ENCODE results near the gene LGSN. TPM values are rescaled to one million over a fixed set of nuclear protein-coding genes. Genes with fewer than 3 reads are reported as not detected.

The LGSN gene
- total RNA-seq, 1 experiment from 2014 or later, result 0.30 TPM

DNA sequence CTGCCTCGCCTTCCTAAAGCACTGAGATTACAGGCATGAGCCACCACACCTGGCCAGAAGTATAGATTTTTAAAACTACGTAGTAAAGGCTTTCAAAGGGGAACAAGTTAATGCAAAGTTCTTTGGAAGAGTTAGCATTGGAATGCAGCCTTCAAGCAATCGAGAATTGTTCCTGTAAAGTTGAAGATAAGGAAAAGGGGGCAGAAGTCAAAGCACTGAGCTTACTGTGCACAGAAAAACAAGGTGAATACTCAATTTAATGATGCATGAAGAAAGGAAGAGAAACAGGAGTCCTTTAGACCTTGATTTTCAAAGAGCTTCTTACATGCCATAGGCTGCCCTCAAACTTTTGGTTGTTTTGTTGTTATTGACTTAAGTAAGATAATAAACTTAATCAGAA lies 29.1 kb upstream of the LGSN start:
- TF ChIP-seq ZFX (IDR thresholded peaks at IDR 0.05), result no peak
- TF ChIP-seq SIN3A (IDR thresholded peaks at IDR 0.05; ENCODE audit: low read depth), result no peak
- TF ChIP-seq, protein P1, sequence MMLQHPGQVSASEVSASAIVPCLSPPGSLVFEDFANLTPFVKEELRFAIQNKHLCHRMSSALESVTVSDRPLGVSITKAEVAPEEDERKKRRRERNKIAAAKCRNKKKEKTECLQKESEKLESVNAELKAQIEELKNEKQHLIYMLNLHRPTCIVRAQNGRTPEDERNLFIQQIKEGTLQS (IDR thresholded peaks at IDR 0.05), result no peak
- no peak for TF ChIP-seq EZH2phosphoT487 (IDR thresholded peaks at IDR 0.05; ENCODE audit: borderline replicate concordance)
- no peak for TF ChIP-seq CEBPB (IDR thresholded peaks at IDR 0.05; ENCODE audit: low read depth)
- TF ChIP-seq SRF (IDR thresholded peaks at IDR 0.05; ENCODE audit: low read depth), result no peak
- TF ChIP-seq YY1 (IDR thresholded peaks at IDR 0.05; ENCODE audit: extremely low read depth, insufficient replicate concordance, low read depth, low read length), result no peak
- no peak for TF ChIP-seq SP1 (IDR thresholded peaks at IDR 0.05; ENCODE audit: low read depth)
- no peak for TF ChIP-seq ZNF274 (IDR thresholded peaks at IDR 0.05; ENCODE audit: low read depth, low read length)
- TF ChIP-seq, protein P2, sequence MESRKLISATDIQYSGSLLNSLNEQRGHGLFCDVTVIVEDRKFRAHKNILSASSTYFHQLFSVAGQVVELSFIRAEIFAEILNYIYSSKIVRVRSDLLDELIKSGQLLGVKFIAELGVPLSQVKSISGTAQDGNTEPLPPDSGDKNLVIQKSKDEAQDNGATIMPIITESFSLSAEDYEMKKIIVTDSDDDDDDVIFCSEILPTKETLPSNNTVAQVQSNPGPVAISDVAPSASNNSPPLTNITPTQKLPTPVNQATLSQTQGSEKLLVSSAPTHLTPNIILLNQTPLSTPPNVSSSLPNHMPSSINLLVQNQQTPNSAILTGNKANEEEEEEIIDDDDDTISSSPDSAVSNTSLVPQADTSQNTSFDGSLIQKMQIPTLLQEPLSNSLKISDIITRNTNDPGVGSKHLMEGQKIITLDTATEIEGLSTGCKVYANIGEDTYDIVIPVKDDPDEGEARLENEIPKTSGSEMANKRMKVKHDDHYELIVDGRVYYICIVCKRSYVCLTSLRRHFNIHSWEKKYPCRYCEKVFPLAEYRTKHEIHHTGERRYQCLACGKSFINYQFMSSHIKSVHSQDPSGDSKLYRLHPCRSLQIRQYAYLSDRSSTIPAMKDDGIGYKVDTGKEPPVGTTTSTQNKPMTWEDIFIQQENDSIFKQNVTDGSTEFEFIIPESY (IDR thresholded peaks at IDR 0.05; ENCODE audit: extremely low read depth, insufficient replicate concordance, low read length), result no peak
- no peak for TF ChIP-seq ELF1 (IDR thresholded peaks at IDR 0.05; ENCODE audit: borderline replicate concordance, low read depth)
- no peak for TF ChIP-seq EGR1 (IDR thresholded peaks at IDR 0.05; ENCODE audit: low read depth)
- TF ChIP-seq, protein P3, sequence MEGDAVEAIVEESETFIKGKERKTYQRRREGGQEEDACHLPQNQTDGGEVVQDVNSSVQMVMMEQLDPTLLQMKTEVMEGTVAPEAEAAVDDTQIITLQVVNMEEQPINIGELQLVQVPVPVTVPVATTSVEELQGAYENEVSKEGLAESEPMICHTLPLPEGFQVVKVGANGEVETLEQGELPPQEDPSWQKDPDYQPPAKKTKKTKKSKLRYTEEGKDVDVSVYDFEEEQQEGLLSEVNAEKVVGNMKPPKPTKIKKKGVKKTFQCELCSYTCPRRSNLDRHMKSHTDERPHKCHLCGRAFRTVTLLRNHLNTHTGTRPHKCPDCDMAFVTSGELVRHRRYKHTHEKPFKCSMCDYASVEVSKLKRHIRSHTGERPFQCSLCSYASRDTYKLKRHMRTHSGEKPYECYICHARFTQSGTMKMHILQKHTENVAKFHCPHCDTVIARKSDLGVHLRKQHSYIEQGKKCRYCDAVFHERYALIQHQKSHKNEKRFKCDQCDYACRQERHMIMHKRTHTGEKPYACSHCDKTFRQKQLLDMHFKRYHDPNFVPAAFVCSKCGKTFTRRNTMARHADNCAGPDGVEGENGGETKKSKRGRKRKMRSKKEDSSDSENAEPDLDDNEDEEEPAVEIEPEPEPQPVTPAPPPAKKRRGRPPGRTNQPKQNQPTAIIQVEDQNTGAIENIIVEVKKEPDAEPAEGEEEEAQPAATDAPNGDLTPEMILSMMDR (IDR thresholded peaks at IDR 0.05 in 2 of 3, conservative IDR thresholded peaks at IDR 0.05 in 1 of 3; ENCODE audit: borderline replicate concordance in 1 of 3, insufficient read depth in 1 of 3, low read depth in 2 of 3, low read length in 2 of 3), result no peak
- TF ChIP-seq, protein P4, sequence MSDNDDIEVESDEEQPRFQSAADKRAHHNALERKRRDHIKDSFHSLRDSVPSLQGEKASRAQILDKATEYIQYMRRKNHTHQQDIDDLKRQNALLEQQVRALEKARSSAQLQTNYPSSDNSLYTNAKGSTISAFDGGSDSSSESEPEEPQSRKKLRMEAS (IDR thresholded peaks at IDR 0.05), result no peak
- no peak for TF ChIP-seq FOSL1 (IDR thresholded peaks at IDR 0.05; ENCODE audit: low read depth)
- TF ChIP-seq, protein P5, sequence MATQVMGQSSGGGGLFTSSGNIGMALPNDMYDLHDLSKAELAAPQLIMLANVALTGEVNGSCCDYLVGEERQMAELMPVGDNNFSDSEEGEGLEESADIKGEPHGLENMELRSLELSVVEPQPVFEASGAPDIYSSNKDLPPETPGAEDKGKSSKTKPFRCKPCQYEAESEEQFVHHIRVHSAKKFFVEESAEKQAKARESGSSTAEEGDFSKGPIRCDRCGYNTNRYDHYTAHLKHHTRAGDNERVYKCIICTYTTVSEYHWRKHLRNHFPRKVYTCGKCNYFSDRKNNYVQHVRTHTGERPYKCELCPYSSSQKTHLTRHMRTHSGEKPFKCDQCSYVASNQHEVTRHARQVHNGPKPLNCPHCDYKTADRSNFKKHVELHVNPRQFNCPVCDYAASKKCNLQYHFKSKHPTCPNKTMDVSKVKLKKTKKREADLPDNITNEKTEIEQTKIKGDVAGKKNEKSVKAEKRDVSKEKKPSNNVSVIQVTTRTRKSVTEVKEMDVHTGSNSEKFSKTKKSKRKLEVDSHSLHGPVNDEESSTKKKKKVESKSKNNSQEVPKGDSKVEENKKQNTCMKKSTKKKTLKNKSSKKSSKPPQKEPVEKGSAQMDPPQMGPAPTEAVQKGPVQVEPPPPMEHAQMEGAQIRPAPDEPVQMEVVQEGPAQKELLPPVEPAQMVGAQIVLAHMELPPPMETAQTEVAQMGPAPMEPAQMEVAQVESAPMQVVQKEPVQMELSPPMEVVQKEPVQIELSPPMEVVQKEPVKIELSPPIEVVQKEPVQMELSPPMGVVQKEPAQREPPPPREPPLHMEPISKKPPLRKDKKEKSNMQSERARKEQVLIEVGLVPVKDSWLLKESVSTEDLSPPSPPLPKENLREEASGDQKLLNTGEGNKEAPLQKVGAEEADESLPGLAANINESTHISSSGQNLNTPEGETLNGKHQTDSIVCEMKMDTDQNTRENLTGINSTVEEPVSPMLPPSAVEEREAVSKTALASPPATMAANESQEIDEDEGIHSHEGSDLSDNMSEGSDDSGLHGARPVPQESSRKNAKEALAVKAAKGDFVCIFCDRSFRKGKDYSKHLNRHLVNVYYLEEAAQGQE (IDR thresholded peaks at IDR 0.05; ENCODE audit: low read depth), result no peak
- no peak for TF ChIP-seq POLR2AphosphoS5 (IDR thresholded peaks at IDR 0.05; ENCODE audit: low read depth, low read length)
- Histone ChIP-seq H4K20me1 (ENCODE audit: insufficient read depth) (no peaks in the 10 kb centered on the region), H3K4me1 (ENCODE audit: control insufficient read depth in 1 of 2, insufficient read depth in 2 of 2, low read length in 2 of 2) (peaks cover 2 to 42% of the 10 kb centered on the region in 2 experiments; a peak in 3 of 4 replicates), H2AFZ (ENCODE audit: low read depth, low read length, poor library complexity, severe bottlenecking) (peak overlapping the region; percentile 46), H3K4me2 (ENCODE audit: low read length) (no peak overlapping the region), H3K27me3 (ENCODE audit: insufficient read depth, low read length) (no peaks in the 10 kb centered on the region), H3K9me3 (ENCODE audit: control insufficient read depth in 1 of 2, insufficient read depth in 1 of 2, low read depth in 1 of 2, low read length in 2 of 2) (no peaks in the 10 kb centered on the region), H3K36me3 (ENCODE audit: control insufficient read depth in 1 of 2, insufficient read depth in 2 of 2, low read length in 2 of 2) (no peaks in the 10 kb centered on the region), H3K4me3 (replicated peaks in 1 of 2; ENCODE audit: low read depth in 1 of 2, low read length in 2 of 2) (no peak overlapping the region), H3K9ac (ENCODE audit: low read length) (no peak overlapping the region), H3K9me2 (ENCODE audit: insufficient read depth) (0 out of 2 replicates have a peak, but pooled peaks cover 4% of the 10 kb centered on the region), H3K27ac (ENCODE audit: low read depth, low read length) (no peak overlapping the region; the same call in 1 of the 2 replicates), H3K79me2 (ENCODE audit: insufficient read depth, low read length) (no peaks in the 10 kb centered on the region)
- ChIA-PET CTCF (interaction anchor here (1.1 to 5.6 kb wide), 2 partner anchors 416 to 453 kb away, joined by 4 to 138 read pairs; no protein-coding TSS in a partner anchor), POLR2A (interaction anchor here (0.8 kb wide), 1 partner anchor 557 kb away, joined by 3 read pairs; no protein-coding TSS in a partner anchor), RAD21 (ENCODE audit: low non-redundant PET in 1 of 2, low total read pairs in 2 of 2, uncharacterized antibody in 2 of 2, unreplicated experiment in 2 of 2) (no interaction called here)
- ATAC-seq (no peak), DNase-seq (ENCODE audit: low read depth, low spot score) (no peak)
- intact Hi-C loops (cut with micrococcal nuclease), result no loop called here
- BruUV-seq (replicated peaks), result no TSS peak

All from HCT116 (cell line).